ENCODE data around the gene ANTKMT. TPM values are rescaled to one million over a fixed set of nuclear protein-coding genes. Genes with fewer than 3 reads are reported as not detected.

The ANTKMT gene
- total RNA-seq, 4 donors from 2014 or later, result 6.2 to 21.1 (median 19.1) TPM

GRCh38 chr16:743794-744500, 23.0 kb downstream of the ANTKMT start:
- Histone ChIP-seq H3K27me3 (no peaks in the 10 kb centered on the region), H3K36me3 (no peaks in the 10 kb centered on the region), H3K4me3 (no peak overlapping the region), H3K27ac (no peak overlapping the region), H3K4me1 (peaks cover 0 to 12% of the 10 kb centered on the region in 2 donors), H3K9me3 (no peaks in the 10 kb centered on the region)
- intact Hi-C loops (cut with DNase I; ENCODE audit: low total_unique reads), result no loop called here
- TF ChIP-seq POLR2A (IDR thresholded peaks at IDR 0.05), result no peak
- TF ChIP-seq, protein P1, sequence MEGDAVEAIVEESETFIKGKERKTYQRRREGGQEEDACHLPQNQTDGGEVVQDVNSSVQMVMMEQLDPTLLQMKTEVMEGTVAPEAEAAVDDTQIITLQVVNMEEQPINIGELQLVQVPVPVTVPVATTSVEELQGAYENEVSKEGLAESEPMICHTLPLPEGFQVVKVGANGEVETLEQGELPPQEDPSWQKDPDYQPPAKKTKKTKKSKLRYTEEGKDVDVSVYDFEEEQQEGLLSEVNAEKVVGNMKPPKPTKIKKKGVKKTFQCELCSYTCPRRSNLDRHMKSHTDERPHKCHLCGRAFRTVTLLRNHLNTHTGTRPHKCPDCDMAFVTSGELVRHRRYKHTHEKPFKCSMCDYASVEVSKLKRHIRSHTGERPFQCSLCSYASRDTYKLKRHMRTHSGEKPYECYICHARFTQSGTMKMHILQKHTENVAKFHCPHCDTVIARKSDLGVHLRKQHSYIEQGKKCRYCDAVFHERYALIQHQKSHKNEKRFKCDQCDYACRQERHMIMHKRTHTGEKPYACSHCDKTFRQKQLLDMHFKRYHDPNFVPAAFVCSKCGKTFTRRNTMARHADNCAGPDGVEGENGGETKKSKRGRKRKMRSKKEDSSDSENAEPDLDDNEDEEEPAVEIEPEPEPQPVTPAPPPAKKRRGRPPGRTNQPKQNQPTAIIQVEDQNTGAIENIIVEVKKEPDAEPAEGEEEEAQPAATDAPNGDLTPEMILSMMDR (IDR thresholded peaks at IDR 0.05), result no peak
- DNase-seq, result no peak

DNA sequence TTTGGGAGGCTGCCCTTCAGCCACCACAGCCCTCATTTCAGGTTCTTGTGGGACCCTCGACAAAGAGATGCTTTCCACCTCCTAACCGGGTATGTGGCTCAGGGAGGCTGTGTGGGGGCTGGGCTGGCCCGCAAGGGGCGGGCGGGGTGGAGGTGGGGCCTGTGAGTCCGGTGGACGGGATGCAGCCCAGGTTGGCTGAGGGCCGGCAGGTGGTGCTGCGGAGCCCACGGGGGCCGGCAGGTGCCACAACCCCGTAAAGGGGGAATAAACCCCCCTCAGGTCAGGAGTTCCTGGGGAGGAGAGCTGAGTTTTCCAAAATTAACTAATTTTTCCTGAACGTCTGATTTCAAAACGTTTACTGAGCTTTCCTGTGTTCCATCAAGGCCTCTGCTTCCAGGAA, 24.8 kb downstream of the ANTKMT start:
- no peak overlapping the region for H3K27ac ChIP-seq
- intact Hi-C loops (cut with DNase I; ENCODE audit: low total_unique reads), result no loop called here
- TF ChIP-seq, protein P1 (IDR thresholded peaks at IDR 0.05), result no peak
- no peak for TF ChIP-seq POLR2A (IDR thresholded peaks at IDR 0.05)
- H3K36me3 ChIP-seq, result no peaks in the 10 kb centered on the region
- no peaks in the 10 kb centered on the region for H3K9me3 ChIP-seq
- no peak for DNase-seq
- peaks cover 0 to 3% of the 10 kb centered on the region in 2 donors for H3K4me1 ChIP-seq
- no peaks in the 10 kb centered on the region for H3K27me3 ChIP-seq
- no peak overlapping the region for H3K4me3 ChIP-seq

DNA sequence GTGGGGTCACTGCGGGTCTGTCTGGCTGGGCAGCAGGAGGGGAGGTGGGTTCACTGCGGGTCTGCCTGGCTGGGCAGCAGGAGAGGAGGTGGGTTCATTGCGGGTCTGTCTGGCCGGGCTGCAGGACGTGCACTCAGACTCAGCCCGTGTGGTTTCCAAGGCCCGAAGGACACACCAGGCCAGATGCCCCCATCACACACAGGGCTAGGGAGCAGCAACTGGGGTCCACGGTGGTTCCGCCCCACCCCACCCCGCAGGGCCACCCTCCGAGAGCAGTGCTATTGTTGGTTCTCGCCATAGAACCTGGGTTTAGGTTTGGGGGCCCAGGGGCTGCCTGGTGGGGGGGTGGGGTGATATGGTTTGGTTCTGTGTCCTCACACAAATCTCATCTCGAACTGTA, 25.7 kb downstream of the ANTKMT start:
- intact Hi-C loops (cut with DNase I; ENCODE audit: low total_unique reads), result no loop called here
- H3K36me3 ChIP-seq, result no peaks in the 10 kb centered on the region
- no peak overlapping the region for H3K27ac ChIP-seq
- H3K9me3 ChIP-seq, result no peaks in the 10 kb centered on the region
- TF ChIP-seq, protein P1 (IDR thresholded peaks at IDR 0.05), result no peak
- TF ChIP-seq POLR2A (IDR thresholded peaks at IDR 0.05), result no peak
- no peaks in the 10 kb centered on the region for H3K4me1 ChIP-seq
- no peak overlapping the region for H3K4me3 ChIP-seq
- no peak for DNase-seq
- no peaks in the 10 kb centered on the region for H3K27me3 ChIP-seq

- Histone ChIP-seq H3K27ac (no peak overlapping the region), H3K4me3 (no peak overlapping the region), H3K4me1 (no peaks in the 10 kb centered on the region), H3K9me3 (no peaks in the 10 kb centered on the region), H3K36me3 (no peaks in the 10 kb centered on the region), H3K27me3 (no peaks in the 10 kb centered on the region)
- no peak for DNase-seq
- intact Hi-C loops (cut with DNase I; ENCODE audit: low total_unique reads), result no loop called here
- TF ChIP-seq, protein P1 (IDR thresholded peaks at IDR 0.05), result no peak
- no peak for TF ChIP-seq POLR2A (IDR thresholded peaks at IDR 0.05)
These were observed 27.2 kb downstream of the ANTKMT start for GRCh38 chr16:747978-748746.

DNA sequence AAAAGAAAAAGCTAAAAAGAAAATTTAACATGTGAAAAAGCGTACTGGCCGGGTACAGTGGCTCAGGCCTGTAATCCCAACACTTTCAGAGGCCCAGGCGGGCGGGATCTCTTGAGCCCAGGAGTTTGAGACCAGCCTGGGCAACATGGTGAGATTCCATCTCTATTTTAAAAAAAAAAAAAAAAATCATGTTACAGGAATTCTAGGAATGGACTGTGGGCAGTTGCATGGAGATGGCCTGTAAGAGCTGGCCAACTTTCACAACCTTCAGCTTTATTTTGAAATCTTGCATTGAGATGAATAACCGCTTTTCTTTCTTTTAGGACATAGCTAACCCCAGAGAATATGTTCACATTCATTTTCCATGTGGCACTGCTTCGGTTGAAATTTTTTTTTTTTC, 28.1 kb downstream of the ANTKMT start:
- H3K9me3 ChIP-seq, result no peaks in the 10 kb centered on the region
- DNase-seq, result no peak
- H3K36me3 ChIP-seq, result no peaks in the 10 kb centered on the region
- TF ChIP-seq POLR2A (IDR thresholded peaks at IDR 0.05), result no peak
- TF ChIP-seq, protein P1 (IDR thresholded peaks at IDR 0.05), result no peak
- H3K4me3 ChIP-seq, result no peak overlapping the region
- intact Hi-C loops (cut with DNase I; ENCODE audit: low total_unique reads), result no loop called here
- H3K4me1 ChIP-seq, result no peaks in the 10 kb centered on the region
- no peaks in the 10 kb centered on the region for H3K27me3 ChIP-seq
- H3K27ac ChIP-seq, result no peak overlapping the region
